WTC11 (cell line): ENCODE results near the gene EPO.

ENCODE experiments used
- ATF2 ChIP-seq: sonication (generic); formaldehyde crosslinking; IDR thresholded peaks from 2 replicates; pipeline ENCODE4 v1.8.1; 2022; ENCODE audit warnings: low read depth, missing genetic modification reagents, borderline replicate concordance
- ATF3 ChIP-seq: sonication (generic); formaldehyde crosslinking; conservative IDR thresholded peaks from 2 replicates; pipeline ENCODE4 v1.8.1; 2022; ENCODE audit warnings: mild to moderate bottlenecking, missing genetic modification reagents
- CBFB ChIP-seq: sonication (generic); formaldehyde crosslinking; IDR thresholded peaks from 2 replicates; pipeline ENCODE4 v1.8.1; 2022; ENCODE audit warnings: mild to moderate bottlenecking, low read depth, missing genetic modification reagents
- CTCF ChIP-seq: fragments of 200-600 bp; IDR thresholded peaks from 2 replicates; pipeline ENCODE4 v1.8.0; 2022; ENCODE audit warnings: antibody characterized with exemption
- E2F4 ChIP-seq: sonication (generic); formaldehyde crosslinking; IDR thresholded peaks from 2 replicates; pipeline ENCODE4 v1.8.1; 2022; ENCODE audit warnings: low read depth, mild to moderate bottlenecking, moderate library complexity, missing genetic modification reagents, borderline replicate concordance
- E2F5 ChIP-seq: sonication (generic); formaldehyde crosslinking; IDR thresholded peaks from 2 replicates; pipeline ENCODE4 v1.8.1; 2022; ENCODE audit warnings: mild to moderate bottlenecking, moderate library complexity, missing genetic modification reagents
- NR1H2 ChIP-seq: sonication (generic); formaldehyde crosslinking; IDR thresholded peaks from 2 replicates; pipeline ENCODE4 v1.9.0; 2021; ENCODE audit warnings: mild to moderate bottlenecking, moderate library complexity, missing genetic modification reagents
- USF1 ChIP-seq: sonication (generic); formaldehyde crosslinking; IDR thresholded peaks from 2 replicates; pipeline ENCODE4 v1.8.0; 2022; ENCODE audit warnings: mild to moderate bottlenecking, missing genetic modification reagents
- USF2 ChIP-seq: sonication (generic); formaldehyde crosslinking; IDR thresholded peaks from 2 replicates; pipeline ENCODE4 v1.8.1; 2023; ENCODE audit warnings: mild to moderate bottlenecking, missing genetic modification reagents, moderate library complexity
- ZNF512 ChIP-seq: sonication (generic); formaldehyde crosslinking; IDR thresholded peaks from 2 replicates; pipeline ENCODE4 v1.8.1; 2022; ENCODE audit warnings: missing genetic modification reagents, borderline replicate concordance
- ZSCAN18 ChIP-seq: fragments of 250-450 bp; sonication (Bioruptor Pico); IDR thresholded peaks from 2 replicates; pipeline ENCODE4 v2.1.2; 2022; ENCODE audit warnings: mild to moderate bottlenecking, moderate library complexity

- TF ChIP-seq ATF3 (CRISPR knock-in tag) (no peak), E2F4 (CRISPR knock-in tag) (no peak), CTCF (no peak), E2F5 (no peak), USF2 (no peak), ATF2 (CRISPR knock-in tag) (no peak), ZNF512 (CRISPR knock-in tag) (no peak), ZSCAN18 (CRISPR knock-in tag) (no peak), NR1H2 (no peak), USF1 (CRISPR knock-in tag) (no peak), CBFB (CRISPR knock-in tag) (no peak)
Measured at GRCh38 chr7:100710452-100710851, 9.8 kb upstream of the EPO start.
